ENCODE measurements around the gene TENM4. TPM values are rescaled to one million over a fixed set of nuclear protein-coding genes. Genes with fewer than 3 reads are reported as not detected.

Gene TENM4
- total RNA-seq, 4 donors from 2014 or later, result 0.02 to 0.82 (median 0.23) TPM

- in situ Hi-C loops (cut with MboI; ENCODE audit: low sequenced_read_pairs in 4 of 4), result no loop called here
- intact Hi-C loops (cut with DNase I; ENCODE audit: low total_unique reads), result loop anchor here (10.0 kb wide), 1 partner anchor 192 kb away; no protein-coding TSS in a partner anchor
Observed at GRCh38 chr11:79242616-79243015, 198.2 kb downstream of the TENM4 start.

GRCh38 chr11:79241852-79242241 is 199.0 kb downstream of the TENM4 start:
- Histone ChIP-seq H3K9me3 (no peaks in the 10 kb centered on the region), H3K27ac (no peak overlapping the region), H3K4me1 (peaks cover 0 to 3% of the 10 kb centered on the region in 2 donors), H3K27me3 (no peaks in the 10 kb centered on the region), H3K4me3 (no peak overlapping the region), H3K36me3 (no peaks in the 10 kb centered on the region)
- no peak for TF ChIP-seq CTCF (IDR thresholded peaks at IDR 0.05 in 4 of 5, conservative IDR thresholded peaks at IDR 0.05 in 1 of 5)
- TF ChIP-seq POLR2A (IDR thresholded peaks at IDR 0.05), result no peak
- in situ Hi-C loops (cut with MboI; ENCODE audit: low sequenced_read_pairs in 4 of 4) (no loop called here), intact Hi-C loops (cut with DNase I; ENCODE audit: low total_unique reads) (loop anchor here (10.0 kb wide), 1 partner anchor 193 kb away; no protein-coding TSS in a partner anchor)
- DNase-seq (no peak), ATAC-seq (no peak)

More at GRCh38 chr11:79242616-79243015, 198.2 kb downstream of the TENM4 start:
- Histone ChIP-seq H3K27me3 (no peaks in the 10 kb centered on the region), H3K9me3 (no peaks in the 10 kb centered on the region), H3K27ac (no peak overlapping the region), H3K4me3 (no peak overlapping the region), H3K4me1 (no peaks in the 10 kb centered on the region), H3K36me3 (no peaks in the 10 kb centered on the region)
- TF ChIP-seq CTCF (IDR thresholded peaks at IDR 0.05 in 4 of 5, conservative IDR thresholded peaks at IDR 0.05 in 1 of 5) (no peak), POLR2A (IDR thresholded peaks at IDR 0.05) (no peak)
- DNase-seq (no peak), ATAC-seq (no peak)

- H3K4me3 ChIP-seq, result no peak overlapping the region
- peaks cover 0 to 3% of the 10 kb centered on the region in 2 donors for H3K4me1 ChIP-seq
- no peak for TF ChIP-seq CTCF (IDR thresholded peaks at IDR 0.05 in 4 of 5, conservative IDR thresholded peaks at IDR 0.05 in 1 of 5)
- TF ChIP-seq POLR2A (IDR thresholded peaks at IDR 0.05), result no peak
- H3K9me3 ChIP-seq, result no peaks in the 10 kb centered on the region
- no peaks in the 10 kb centered on the region for H3K36me3 ChIP-seq
- DNase-seq, result no peak
- no peak for ATAC-seq
- H3K27me3 ChIP-seq, result no peaks in the 10 kb centered on the region
- in situ Hi-C loops (cut with MboI; ENCODE audit: low sequenced_read_pairs in 4 of 4) (no loop called here), intact Hi-C loops (cut with DNase I; ENCODE audit: low total_unique reads) (loop anchor here (10.0 kb wide), 1 partner anchor 193 kb away; no protein-coding TSS in a partner anchor)
- H3K27ac ChIP-seq, result no peak overlapping the region
Observed at GRCh38 chr11:79241205-79241851, 199.5 kb downstream of the TENM4 start.

- Histone ChIP-seq H3K27me3 (no peaks in the 10 kb centered on the region), H3K36me3 (no peaks in the 10 kb centered on the region), H3K4me3 (no peak overlapping the region), H3K4me1 (peaks cover 0 to 3% of the 10 kb centered on the region in 2 donors), H3K9me3 (no peaks in the 10 kb centered on the region), H3K27ac (no peak overlapping the region)
- intact Hi-C loops (cut with DNase I; ENCODE audit: low total_unique reads) (no loop called here), in situ Hi-C loops (cut with MboI; ENCODE audit: low sequenced_read_pairs in 4 of 4) (no loop called here)
- TF ChIP-seq CTCF (IDR thresholded peaks at IDR 0.05 in 4 of 5, conservative IDR thresholded peaks at IDR 0.05 in 1 of 5) (no peak), POLR2A (IDR thresholded peaks at IDR 0.05) (no peak)
- no peak for DNase-seq
- ATAC-seq, result no peak
Observed at GRCh38 chr11:79237703-79238102, 203.1 kb downstream of the TENM4 start.

Measured in gastrocnemius medialis (tissue), 4 donors.